Fibroblast of lung (primary cell): Measurements from ENCODE around the gene LOXHD1. TPM values are rescaled to one million over a fixed set of nuclear protein-coding genes. Genes with fewer than 3 reads are reported as not detected.

Experiments
- DNase-seq, 2 donors: peaks; one replicate each; pipeline versions ENCODE4 v3.0.0 to v3.0.0-alpha.2; 2010; ENCODE audit warnings: low read depth in 2 of 2
- H2AFZ ChIP-seq: 2 replicates; pipeline ENCODE4 v1.5.1; 2012; ENCODE audit warnings: low read length, control low read depth, inconsistent platforms
- H3K27ac ChIP-seq: 2 replicates; pipeline ENCODE4 v1.5.1; 2011; ENCODE audit warnings: low read length, control low read depth; ENCODE audit not compliant: insufficient read depth
- H3K27me3 ChIP-seq: 2 replicates; pipeline ENCODE4 v1.5.1; 2011; ENCODE audit warnings: mild to moderate bottlenecking, low read length; ENCODE audit not compliant: control insufficient read depth, insufficient read depth
- H3K36me3 ChIP-seq: 2 replicates; pipeline ENCODE4 v1.5.1; 2011; ENCODE audit warnings: low read length; ENCODE audit not compliant: control insufficient read depth, insufficient read depth
- H3K4me1 ChIP-seq: 2 replicates; pipeline ENCODE4 v1.5.1; 2011; ENCODE audit warnings: low read length; ENCODE audit not compliant: control insufficient read depth, insufficient read depth; ENCODE audit errors: extremely low read depth
- H3K4me2 ChIP-seq: 2 replicates; pipeline ENCODE4 v1.5.1; 2011; ENCODE audit warnings: low read length, control low read depth; ENCODE audit not compliant: insufficient read depth; ENCODE audit errors: extremely low read depth
- H3K4me3 ChIP-seq, 4 experiments: fragments of 200-600 bp in 1 of 4; sonication (generic) in 1 of 4; replicated peaks in 1 of 4; 2 replicates each; pipeline ENCODE4 v1.5.1; 2011 to 2016; ENCODE audit warnings: low read length in 4 of 4, low read depth in 3 of 4, mild to moderate bottlenecking in 3 of 4, control low read depth in 2 of 4, inconsistent platforms in 1 of 4, mixed read lengths in 1 of 4; ENCODE audit not compliant: insufficient read depth in 1 of 4; ENCODE audit errors: control extremely low read depth in 1 of 4
- H3K79me2 ChIP-seq: 2 replicates; pipeline ENCODE4 v1.5.1; 2012; ENCODE audit warnings: mild to moderate bottlenecking, low read length, inconsistent platforms; ENCODE audit not compliant: control insufficient read depth, insufficient read depth
- H3K9ac ChIP-seq: 2 replicates; pipeline ENCODE4 v1.5.1; 2011; ENCODE audit warnings: mild to moderate bottlenecking, low read length, control low read depth; ENCODE audit not compliant: insufficient read depth
- H3K9me3 ChIP-seq: 2 replicates; pipeline ENCODE4 v1.5.1; 2012; ENCODE audit warnings: low read depth, low read length; ENCODE audit not compliant: control insufficient read depth, insufficient read depth
- H4K20me1 ChIP-seq: 2 replicates; pipeline ENCODE4 v1.5.1; 2011; ENCODE audit warnings: low read length; ENCODE audit not compliant: control insufficient read depth, insufficient read depth; ENCODE audit errors: extremely low read depth
- CTCF ChIP-seq, 2 donors: IDR thresholded peaks in 1 of 2; conservative IDR thresholded peaks in 1 of 2; 1 replicate in 1 of 2; 2 replicates in 1 of 2; pipeline ENCODE4 v1.5.1; 2011 to 2012; ENCODE audit warnings: low read length in 2 of 2, control low read depth in 1 of 2, inconsistent platforms in 1 of 2, low read depth in 1 of 2, mild to moderate bottlenecking in 1 of 2
- EZH2 ChIP-seq: IDR thresholded peaks from 2 replicates; pipeline ENCODE4 v1.5.1; 2012; ENCODE audit warnings: low read length, control low read depth, mild to moderate bottlenecking; ENCODE audit errors: missing control alignments
- polyA plus RNA-seq, 2 donors: library from polyadenylated mRNA; depleted of rRNA in 1 of 2; stranded (reverse) in 1 of 2; unstranded in 1 of 2; fragments of >200 nt; gene quantifications; 2 replicates each; pipeline ENCODE4 v1.2.1, GENCODE V29; 2011 to 2012; ENCODE audit warnings: missing spikeins in 1 of 2
- total RNA-seq: library from RNA; depleted of rRNA; stranded (reverse); fragments of >200 nt; gene quantifications from 2 replicates; pipeline ENCODE4 v1.2.1, GENCODE V29; 2014

The LOXHD1 gene
- total and polyA plus RNA-seq, 2 donors (not counting 1 experiment from before 2014, with no cell fraction given) = not detected

- Histone ChIP-seq H3K27me3 (no peaks in the 10 kb centered on the region), H3K79me2 (no peaks in the 10 kb centered on the region), H4K20me1 (no peaks in the 10 kb centered on the region), H3K4me1 (no peaks in the 10 kb centered on the region), H3K27ac (no peak overlapping the region), H3K9me3 (no peaks in the 10 kb centered on the region), H3K9ac (no peak overlapping the region), H3K36me3 (no peaks in the 10 kb centered on the region), H3K4me3 (no peak overlapping the region), H2AFZ (no peak overlapping the region), H3K4me2 (no peak overlapping the region)
- DNase-seq = no peak
- TF ChIP-seq EZH2 (no peak), CTCF (conservative IDR thresholded peaks at IDR 0.05 in 1 of 2, IDR thresholded peaks at IDR 0.05 in 1 of 2; ENCODE audit: low read depth in 1 of 2, low read length in 2 of 2) (no peak)
Observed at GRCh38 chr18:46630991-46631390, 26.0 kb downstream of the LOXHD1 start.

DNA sequence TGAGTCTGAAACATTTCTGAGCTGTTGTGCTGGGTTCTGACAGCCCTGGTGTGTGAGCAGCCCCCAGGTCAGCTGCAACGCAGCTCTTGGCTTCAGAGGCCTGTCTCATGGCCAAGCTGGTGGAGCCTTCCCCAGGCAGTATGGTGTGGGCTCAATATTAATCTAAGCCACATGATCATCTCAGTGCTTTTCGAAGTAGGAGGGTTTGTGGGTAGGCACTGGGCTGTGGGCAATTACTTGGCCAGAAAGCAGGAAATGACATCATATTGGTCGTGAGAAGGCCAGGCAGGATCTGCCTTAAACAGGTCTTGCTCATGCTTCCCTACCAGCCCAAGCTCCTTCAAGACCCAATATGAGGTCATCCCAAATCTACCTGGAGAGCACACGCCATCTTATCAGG lies 26.9 kb downstream of the LOXHD1 start:
- no peak overlapping the region for H3K9ac ChIP-seq
- no peak overlapping the region for H3K4me2 ChIP-seq
- H4K20me1 ChIP-seq = no peaks in the 10 kb centered on the region
- no peaks in the 10 kb centered on the region for H3K9me3 ChIP-seq
- no peak overlapping the region for H3K4me3 ChIP-seq
- peak in 1 of 2 donors; percentile 27 for DNase-seq
- no peak overlapping the region for H3K27ac ChIP-seq
- H3K27me3 ChIP-seq = no peaks in the 10 kb centered on the region
- H3K36me3 ChIP-seq = no peaks in the 10 kb centered on the region
- H3K4me1 ChIP-seq = no peaks in the 10 kb centered on the region
- no peaks in the 10 kb centered on the region for H3K79me2 ChIP-seq
- TF ChIP-seq EZH2 (no peak), CTCF (conservative IDR thresholded peaks at IDR 0.05 in 1 of 2, IDR thresholded peaks at IDR 0.05 in 1 of 2; ENCODE audit: low read depth in 1 of 2, low read length in 2 of 2) (no peak)
- H2AFZ ChIP-seq = no peak overlapping the region

DNA sequence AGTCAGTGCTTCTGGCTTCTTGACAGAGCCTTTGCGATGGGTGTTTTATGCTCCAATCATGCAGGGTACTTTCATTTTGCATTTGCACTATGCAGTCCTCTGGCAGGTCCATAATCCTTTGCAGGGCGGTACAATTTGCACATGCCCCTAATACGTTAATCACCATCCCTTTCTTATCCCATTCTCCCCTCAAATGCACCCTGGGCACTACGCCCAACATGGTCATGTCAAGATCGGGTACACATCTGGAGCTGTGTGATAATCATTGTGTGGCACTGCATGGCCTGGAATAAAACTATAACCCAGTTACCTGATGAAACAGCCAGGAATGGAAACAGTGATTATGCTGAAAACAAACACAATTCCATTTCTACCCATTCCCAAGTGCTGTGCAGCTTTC lies 27.7 kb downstream of the LOXHD1 start:
- H3K36me3 ChIP-seq = no peaks in the 10 kb centered on the region
- no peaks in the 10 kb centered on the region for H4K20me1 ChIP-seq
- no peaks in the 10 kb centered on the region for H3K9me3 ChIP-seq
- TF ChIP-seq CTCF (conservative IDR thresholded peaks at IDR 0.05 in 1 of 2, IDR thresholded peaks at IDR 0.05 in 1 of 2; ENCODE audit: low read depth in 1 of 2, low read length in 2 of 2) (no peak), EZH2 (no peak)
- no peak overlapping the region for H3K9ac ChIP-seq
- DNase-seq = no peak
- H3K79me2 ChIP-seq = no peaks in the 10 kb centered on the region
- no peak overlapping the region for H3K4me3 ChIP-seq
- no peak overlapping the region for H3K27ac ChIP-seq
- H3K4me1 ChIP-seq = no peaks in the 10 kb centered on the region
- no peaks in the 10 kb centered on the region for H3K27me3 ChIP-seq
- no peak overlapping the region for H3K4me2 ChIP-seq
- H2AFZ ChIP-seq = no peak overlapping the region
